A673 (cell line): ENCODE results near the gene DENND1A. TPM values are rescaled to one million over a fixed set of nuclear protein-coding genes. Genes with fewer than 3 reads are reported as not detected.

Source experiments
- BruUV-seq: library from RNA; stranded (reverse); fragments of 400-500 nt; replicated peaks from 2 replicates; lab custom pipeline; 2021; lab: Mats Ljungman, UMichigan
- CTCF ChIA-PET: fragments of 300-600 bp; sonication (Branson Sonifier 250); formaldehyde crosslinking; loops from one replicate; lab custom pipeline; 2022; ENCODE audit warnings: antibody characterized with exemption; lab: Charles Lee
- POLR2A ChIA-PET: fragments of 300-600 bp; sonication (Branson Sonifier 250); formaldehyde crosslinking; loops from one replicate; lab custom pipeline; 2022; ENCODE audit warnings: antibody characterized with exemption; ENCODE audit not compliant: low non-redundant PET; lab: Charles Lee
- DNase-seq: peaks from one replicate; pipeline ENCODE4 v3.0.0-alpha.2; 2015; ENCODE audit warnings: low spot score
- H3K27ac ChIP-seq: fragments of 200-600 bp; sonication (generic); 2 replicates; pipeline ENCODE4 v1.5.1; 2016; ENCODE audit warnings: mixed run types, low read depth, mild to moderate bottlenecking, mixed read lengths, antibody characterized with exemption, low read length; ENCODE audit not compliant: poor library complexity, severe bottlenecking
- H3K27me3 ChIP-seq: fragments of 200-600 bp; sonication (generic); replicated peaks from 2 replicates; pipeline ENCODE4 v1.6.1; 2017; ENCODE audit warnings: mixed run types, low read depth, mild to moderate bottlenecking, mixed read lengths, antibody characterized with exemption, low read length; ENCODE audit not compliant: insufficient read depth, poor library complexity
- H3K36me3 ChIP-seq: fragments of 200-600 bp; sonication (generic); 2 replicates; pipeline ENCODE4 v1.6.1; 2016; ENCODE audit warnings: mixed run types, mild to moderate bottlenecking, mixed read lengths, antibody characterized with exemption, low read length; ENCODE audit not compliant: insufficient read depth, poor library complexity, severe bottlenecking
- H3K4me1 ChIP-seq: fragments of 200-600 bp; sonication (generic); 2 replicates; pipeline ENCODE4 v1.6.1; 2017; ENCODE audit warnings: mixed run types, mild to moderate bottlenecking, mixed read lengths, antibody characterized with exemption, low read length; ENCODE audit not compliant: insufficient read depth, poor library complexity, severe bottlenecking
- H3K4me3 ChIP-seq: fragments of 200-600 bp; sonication (generic); 2 replicates; pipeline ENCODE4 v1.5.1; 2016; ENCODE audit warnings: low read depth, mixed run types, mild to moderate bottlenecking, mixed read lengths, low read length; ENCODE audit not compliant: poor library complexity, severe bottlenecking
- H3K9me3 ChIP-seq: fragments of 200-600 bp; sonication (generic); 2 replicates; pipeline ENCODE4 v1.6.1; 2016; ENCODE audit warnings: mixed run types, low read depth, mild to moderate bottlenecking, mixed read lengths, antibody characterized with exemption, low read length; ENCODE audit not compliant: poor library complexity, severe bottlenecking
- EZH2 ChIP-seq: fragments of 200-600 bp; sonication (generic); IDR thresholded peaks from 2 replicates; pipeline ENCODE4 v1.6.1; 2017; ENCODE audit warnings: borderline replicate concordance, low read depth, mild to moderate bottlenecking, mixed read lengths, antibody characterized with exemption, low read length; ENCODE audit not compliant: poor library complexity, severe bottlenecking
- intact Hi-C: fragments of 100-400 bp; cut with micrococcal nuclease; formaldehyde crosslinking; loops from one replicate; pipeline ENCODE4 v1.10.0; 2022; ENCODE audit not compliant: unreplicated experiment
- total RNA-seq: library from RNA; stranded (reverse); gene quantifications from 2 replicates; pipeline ENCODE4 v1.2.3, GENCODE V29; 2021
- TF ChIP-seq, protein P1 (sequence below): fragments of 300-800, 200-600 bp; sonication (generic); conservative IDR thresholded peaks from 2 replicates; pipeline ENCODE4 v1.5.1; 2017; ENCODE audit warnings: low read depth, mild to moderate bottlenecking, antibody characterized with exemption, low read length, moderate library complexity, mixed read lengths

The DENND1A gene
- total RNA-seq, 1 experiment from 2014 or later, result 12.0 TPM

DNA sequence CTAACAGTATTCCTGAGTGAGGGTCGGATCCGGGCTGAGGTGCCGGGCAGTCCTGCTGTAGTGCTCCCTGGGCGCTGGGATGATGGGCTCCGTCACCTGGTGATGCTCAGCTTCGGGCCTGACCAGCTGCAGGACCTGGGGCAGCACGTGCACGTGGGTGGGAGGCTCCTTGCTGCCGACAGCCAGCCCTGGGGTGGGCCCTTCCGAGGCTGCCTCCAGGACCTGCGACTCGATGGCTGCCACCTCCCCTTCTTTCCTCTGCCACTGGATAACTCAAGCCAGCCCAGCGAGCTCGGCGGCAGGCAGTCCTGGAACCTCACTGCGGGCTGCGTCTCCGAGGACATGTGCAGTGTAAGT is 558.7 kb downstream of the DENND1A start:
- no TSS peak for BruUV-seq
- no peaks in the 10 kb centered on the region for H3K9me3 ChIP-seq
- DNase-seq, result no peak
- ChIA-PET POLR2A (no interaction called here), CTCF (no interaction called here)
- H3K27ac ChIP-seq, result no peak overlapping the region
- no peaks in the 10 kb centered on the region for H3K27me3 ChIP-seq
- no peaks in the 10 kb centered on the region for H3K36me3 ChIP-seq
- TF ChIP-seq EZH2, result no peak
- TF ChIP-seq, protein P1, sequence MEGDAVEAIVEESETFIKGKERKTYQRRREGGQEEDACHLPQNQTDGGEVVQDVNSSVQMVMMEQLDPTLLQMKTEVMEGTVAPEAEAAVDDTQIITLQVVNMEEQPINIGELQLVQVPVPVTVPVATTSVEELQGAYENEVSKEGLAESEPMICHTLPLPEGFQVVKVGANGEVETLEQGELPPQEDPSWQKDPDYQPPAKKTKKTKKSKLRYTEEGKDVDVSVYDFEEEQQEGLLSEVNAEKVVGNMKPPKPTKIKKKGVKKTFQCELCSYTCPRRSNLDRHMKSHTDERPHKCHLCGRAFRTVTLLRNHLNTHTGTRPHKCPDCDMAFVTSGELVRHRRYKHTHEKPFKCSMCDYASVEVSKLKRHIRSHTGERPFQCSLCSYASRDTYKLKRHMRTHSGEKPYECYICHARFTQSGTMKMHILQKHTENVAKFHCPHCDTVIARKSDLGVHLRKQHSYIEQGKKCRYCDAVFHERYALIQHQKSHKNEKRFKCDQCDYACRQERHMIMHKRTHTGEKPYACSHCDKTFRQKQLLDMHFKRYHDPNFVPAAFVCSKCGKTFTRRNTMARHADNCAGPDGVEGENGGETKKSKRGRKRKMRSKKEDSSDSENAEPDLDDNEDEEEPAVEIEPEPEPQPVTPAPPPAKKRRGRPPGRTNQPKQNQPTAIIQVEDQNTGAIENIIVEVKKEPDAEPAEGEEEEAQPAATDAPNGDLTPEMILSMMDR, result no peak
- intact Hi-C loops, result no loop called here
- no peaks in the 10 kb centered on the region for H3K4me1 ChIP-seq
- no peak overlapping the region for H3K4me3 ChIP-seq

DNA sequence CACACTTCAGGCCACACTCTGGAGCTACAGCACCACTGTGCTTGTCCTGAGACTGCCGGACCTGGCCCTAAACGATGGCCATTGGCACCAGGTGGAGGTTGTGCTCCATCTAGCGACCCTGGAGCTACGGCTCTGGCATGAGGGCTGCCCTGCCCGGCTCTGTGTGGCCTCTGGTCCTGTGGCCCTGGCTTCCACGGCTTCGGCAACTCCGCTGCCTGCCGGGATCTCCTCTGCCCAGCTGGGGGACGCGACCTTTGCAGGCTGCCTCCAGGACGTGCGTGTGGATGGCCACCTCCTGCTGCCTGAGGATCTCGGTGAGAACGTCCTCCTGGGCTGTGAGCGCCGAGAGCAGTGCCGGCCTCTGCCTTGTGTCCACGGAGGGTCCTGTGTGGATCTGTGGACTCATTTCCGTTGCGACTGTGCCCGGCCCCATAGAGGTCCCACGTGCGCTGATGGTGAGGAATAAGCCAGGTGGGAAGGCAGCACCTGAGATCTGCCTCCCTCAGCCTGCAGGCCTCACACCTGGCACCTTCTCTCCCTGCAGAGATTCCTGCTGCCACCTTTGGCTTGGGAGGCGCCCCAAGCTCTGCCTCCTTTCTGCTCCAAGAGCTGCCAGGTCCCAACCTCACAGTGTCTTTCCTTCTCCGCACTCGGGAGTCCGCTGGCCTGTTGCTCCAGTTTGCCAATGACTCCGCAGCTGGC is 559.2 kb downstream of the DENND1A start:
- Histone ChIP-seq H3K4me3 (no peak overlapping the region), H3K4me1 (no peaks in the 10 kb centered on the region), H3K9me3 (no peaks in the 10 kb centered on the region), H3K27me3 (no peaks in the 10 kb centered on the region), H3K36me3 (no peaks in the 10 kb centered on the region), H3K27ac (no peak overlapping the region)
- intact Hi-C loops, result no loop called here
- TF ChIP-seq, protein P1, result no peak
- no peak for TF ChIP-seq EZH2
- BruUV-seq, result no TSS peak
- DNase-seq, result no peak
- POLR2A ChIA-PET, result no interaction called here
- CTCF ChIA-PET, result interaction anchor here (0.6 kb wide), 1 partner anchor 549 kb away, joined by 3 read pairs; no protein-coding TSS in a partner anchor

DNA sequence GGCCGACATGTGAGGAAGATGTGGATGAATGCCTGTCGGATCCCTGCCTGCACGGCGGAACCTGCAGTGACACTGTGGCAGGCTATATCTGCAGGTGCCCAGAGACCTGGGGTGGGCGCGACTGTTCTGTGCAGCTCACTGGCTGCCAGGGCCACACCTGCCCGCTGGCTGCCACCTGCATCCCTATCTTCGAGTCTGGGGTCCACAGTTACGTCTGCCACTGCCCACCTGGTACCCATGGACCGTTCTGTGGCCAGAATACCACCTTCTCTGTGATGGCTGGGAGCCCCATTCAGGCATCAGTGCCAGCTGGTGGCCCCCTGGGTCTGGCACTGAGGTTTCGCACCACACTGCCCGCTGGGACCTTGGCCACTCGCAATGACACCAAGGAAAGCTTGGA is 559.8 kb downstream of the DENND1A start:
- Histone ChIP-seq H3K36me3 (no peaks in the 10 kb centered on the region), H3K27me3 (no peaks in the 10 kb centered on the region), H3K4me3 (no peak overlapping the region), H3K27ac (no peak overlapping the region), H3K9me3 (no peaks in the 10 kb centered on the region), H3K4me1 (no peaks in the 10 kb centered on the region)
- no TSS peak for BruUV-seq
- intact Hi-C loops, result no loop called here
- TF ChIP-seq EZH2, result no peak
- TF ChIP-seq, protein P1, result no peak
- ChIA-PET CTCF (interaction anchor here (0.6 kb wide), 1 partner anchor 548 kb away, joined by 3 read pairs; no protein-coding TSS in a partner anchor), POLR2A (no interaction called here)
- no peak for DNase-seq
